HAP-1 (cell line): ENCODE results near the gene MAP3K6.

Experiments used
- DNase-seq, 2 experiments: peaks; one replicate each; pipeline ENCODE4 v3.0.0-alpha.2; 2016 to 2020; ENCODE audit warnings: low spot score in 2 of 2
- H3K27me3 ChIP-seq: fragments of 250-450 bp; sonication (Bioruptor Pico); 2 replicates; pipeline ENCODE4 v1.5.1; 2020; ENCODE audit warnings: low read depth, mild to moderate bottlenecking, moderate library complexity
- H3K36me3 ChIP-seq: fragments of 250-450 bp; sonication (Bioruptor Pico); replicated peaks from 2 replicates; pipeline ENCODE4 v1.5.1; 2020; ENCODE audit warnings: mild to moderate bottlenecking
- H3K4me1 ChIP-seq: fragments of 250-450 bp; sonication (Bioruptor Pico); 2 replicates; pipeline ENCODE4 v1.5.1; 2020; ENCODE audit warnings: mild to moderate bottlenecking
- H3K4me3 ChIP-seq: fragments of 250-450 bp; sonication (Bioruptor Pico); 2 replicates; pipeline ENCODE4 v1.5.1; 2020; ENCODE audit warnings: mild to moderate bottlenecking, moderate library complexity
- H3K9me3 ChIP-seq: fragments of 250-450 bp; sonication (Bioruptor Pico); 2 replicates; pipeline ENCODE4 v1.5.1; 2020; ENCODE audit warnings: mild to moderate bottlenecking, moderate library complexity
- in situ Hi-C: fragments of 300-500 bp; cut with MboI; formaldehyde crosslinking; loops from 3 replicates; pipeline ENCODE4 v1.14.3; 2020; ENCODE audit warnings: low sequenced_read_pairs, inconsistent platforms, mixed read lengths

The MAP3K6 gene

DNA sequence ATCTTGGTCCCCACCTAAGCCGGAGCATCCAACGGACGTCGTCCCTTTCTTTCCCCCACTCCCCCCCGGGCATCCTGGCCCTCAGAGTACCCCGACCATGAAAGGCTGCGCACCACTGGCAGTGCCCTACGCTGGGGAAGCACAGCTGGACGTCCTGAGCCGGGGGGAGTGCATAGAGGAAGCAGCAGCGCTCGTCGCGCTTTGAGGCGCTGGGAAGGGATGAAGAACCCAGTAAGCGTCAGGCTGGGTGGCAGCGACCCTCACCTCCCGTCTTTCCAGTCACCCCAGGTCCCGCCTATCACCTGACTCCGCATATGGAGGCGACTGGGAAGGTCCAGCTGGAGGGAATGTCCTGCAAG is 5.7 kb downstream of the MAP3K6 start:
- Histone ChIP-seq H3K36me3 (peaks cover 3% of the 10 kb centered on the region; the same call in 1 of the 2 replicates), H3K4me1 (peaks cover 3% of the 10 kb centered on the region; the same call in 1 of the 2 replicates)
- in situ Hi-C loops = no loop called here

DNA sequence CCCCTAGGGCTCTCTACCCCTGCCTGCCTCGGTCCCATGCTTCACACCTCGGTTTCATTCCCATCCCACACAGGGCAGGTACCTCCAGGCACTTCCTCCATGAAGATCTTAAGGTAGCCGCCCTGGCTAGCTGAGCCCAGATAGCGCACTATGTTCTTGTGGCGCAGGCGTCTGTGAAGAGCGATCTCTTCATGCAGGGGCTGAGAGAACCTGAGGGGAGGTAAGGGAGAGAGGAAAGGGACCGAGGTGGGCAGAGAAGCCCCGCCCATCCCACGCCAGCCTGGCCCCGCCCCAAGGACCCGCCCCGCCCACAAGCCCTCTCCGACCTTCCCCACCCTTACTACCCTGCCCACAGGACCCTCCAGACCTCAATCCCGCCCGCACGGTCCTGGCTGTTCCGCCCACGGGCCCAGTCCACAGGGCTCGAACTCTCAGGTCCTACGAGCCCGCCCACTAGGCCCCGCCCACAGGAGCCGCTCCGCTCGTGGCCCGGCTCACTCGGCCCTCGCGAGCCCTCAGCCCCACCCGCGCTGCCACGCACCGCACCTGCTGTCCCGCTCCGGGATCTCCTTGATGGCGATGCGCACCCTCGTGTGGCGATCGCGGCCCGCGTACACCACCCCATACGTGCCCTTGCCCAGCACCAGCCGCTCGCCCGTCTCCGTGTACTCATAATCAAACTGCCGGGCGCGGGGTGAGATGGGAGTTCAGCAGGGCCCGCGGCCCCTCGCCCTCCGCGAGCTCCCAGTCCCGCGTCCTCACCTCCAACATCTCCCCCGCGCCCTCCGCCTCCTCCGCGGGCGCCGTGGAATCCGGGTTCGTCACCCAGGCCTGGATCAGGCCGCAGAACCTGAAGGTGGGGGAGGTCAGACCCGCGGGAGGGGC is 6.4 kb downstream of the MAP3K6 start:
- H3K9me3 ChIP-seq = no peaks in the 10 kb centered on the region
- in situ Hi-C loops = no loop called here
- H3K27me3 ChIP-seq = no peaks in the 10 kb centered on the region
- no peak for DNase-seq
- H3K4me3 ChIP-seq = no peak overlapping the region
- H3K36me3 ChIP-seq = peaks cover 5% of the 10 kb centered on the region; the same call in 1 of the 2 replicates
- peaks cover 3% of the 10 kb centered on the region; the same call in 1 of the 2 replicates for H3K4me1 ChIP-seq

More for the DNA sequence above, 5.7 kb downstream of the MAP3K6 start:
- DNase-seq = no peak
- Histone ChIP-seq H3K27me3 (no peaks in the 10 kb centered on the region), H3K4me3 (no peak overlapping the region), H3K9me3 (no peaks in the 10 kb centered on the region)

DNA sequence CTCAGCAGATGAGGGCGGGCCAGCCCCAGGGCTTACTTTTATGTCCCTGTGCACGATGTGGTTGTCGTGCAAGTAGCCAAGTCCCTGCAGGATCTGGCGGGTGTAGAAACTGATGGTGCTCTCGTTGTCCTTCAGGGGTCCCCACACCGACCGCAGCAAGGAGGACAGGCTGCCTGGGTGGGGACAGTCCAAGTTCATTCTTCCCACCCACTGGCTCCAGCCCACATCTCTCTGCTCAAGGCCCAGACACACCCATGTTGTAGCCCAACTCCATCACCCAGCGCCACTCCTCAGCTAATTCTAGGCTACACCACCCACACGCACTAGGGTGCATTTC is 7.0 kb downstream of the MAP3K6 start:
- Histone ChIP-seq H3K4me3 (no peak overlapping the region), H3K27me3 (no peaks in the 10 kb centered on the region), H3K4me1 (peaks cover 3% of the 10 kb centered on the region; the same call in 1 of the 2 replicates), H3K9me3 (no peaks in the 10 kb centered on the region), H3K36me3 (peaks cover 5% of the 10 kb centered on the region; the same call in 1 of the 2 replicates)
- in situ Hi-C loops = no loop called here
- DNase-seq = no peak

DNA sequence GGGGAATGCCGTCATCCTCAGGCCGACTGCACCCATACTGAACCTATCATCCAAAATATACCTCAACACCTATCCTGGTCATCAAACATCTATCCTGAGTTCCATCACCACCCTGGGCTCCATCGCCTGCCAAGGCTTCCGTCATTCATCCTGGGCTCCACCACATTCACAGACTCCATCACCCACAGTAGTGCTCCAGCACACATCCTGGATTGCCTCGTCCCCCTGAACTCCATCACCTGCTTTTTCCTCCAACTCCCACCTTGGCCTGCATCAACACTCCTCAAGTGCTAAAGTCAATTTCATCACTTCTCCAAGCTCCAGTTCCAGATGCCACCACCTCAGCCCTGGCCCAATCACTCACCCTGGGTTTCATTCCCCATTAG is 7.8 kb downstream of the MAP3K6 start:
- H3K36me3 ChIP-seq = peaks cover 5% of the 10 kb centered on the region; the same call in 1 of the 2 replicates
- H3K9me3 ChIP-seq = no peaks in the 10 kb centered on the region
- no peak for DNase-seq
- H3K27me3 ChIP-seq = no peaks in the 10 kb centered on the region
- H3K4me1 ChIP-seq = peaks cover 3% of the 10 kb centered on the region; the same call in 1 of the 2 replicates
- no peak overlapping the region for H3K4me3 ChIP-seq
- in situ Hi-C loops = no loop called here

DNA sequence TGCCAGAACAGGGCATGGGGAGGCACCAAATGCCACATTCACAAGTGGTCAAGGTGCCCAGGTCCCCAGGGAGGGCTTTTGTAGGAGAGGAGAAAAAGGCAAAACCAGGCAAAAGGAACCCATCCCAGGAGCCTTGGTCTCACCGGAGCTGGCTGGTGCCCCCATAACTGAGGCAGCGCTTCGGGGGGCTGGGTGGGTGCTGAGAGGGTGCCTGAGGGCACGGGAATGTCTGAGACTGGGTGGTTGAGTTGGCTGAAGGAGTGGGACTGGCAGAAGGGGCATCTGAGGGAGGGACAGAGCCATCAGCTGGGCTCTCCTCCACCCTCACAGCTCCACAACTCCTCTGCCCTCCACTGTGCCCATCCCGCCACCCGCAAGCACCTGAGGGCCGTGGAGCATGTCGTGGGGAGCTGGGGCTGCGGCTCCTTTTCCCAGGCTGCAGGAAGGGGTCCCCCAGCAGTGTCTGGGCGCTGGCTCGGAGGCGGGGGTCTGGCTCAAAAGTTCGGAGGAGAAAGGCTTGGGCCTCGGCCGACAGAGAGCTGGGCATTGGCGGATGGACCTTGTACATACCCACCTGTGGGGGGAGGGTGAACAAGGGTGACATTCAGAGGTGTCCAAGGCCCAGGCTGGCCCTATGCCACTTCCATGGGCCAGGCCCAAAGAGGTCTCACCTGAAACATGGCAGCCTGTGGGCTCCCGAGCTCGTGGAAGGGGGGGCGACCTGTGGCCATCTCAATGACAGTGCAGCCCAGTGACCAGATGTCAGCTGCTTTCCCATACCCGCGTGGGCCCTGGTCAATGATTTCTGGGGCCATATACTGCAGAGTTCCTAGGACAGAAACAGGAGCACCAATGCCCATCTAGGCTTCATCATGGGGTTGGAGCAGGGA is 8.5 kb downstream of the MAP3K6 start:
- Histone ChIP-seq H3K36me3 (peaks cover 5% of the 10 kb centered on the region; the same call in 1 of the 2 replicates), H3K9me3 (no peaks in the 10 kb centered on the region), H3K4me1 (peaks cover 3% of the 10 kb centered on the region; the same call in 1 of the 2 replicates), H3K27me3 (no peaks in the 10 kb centered on the region), H3K4me3 (no peak overlapping the region)
- DNase-seq = no peak
- in situ Hi-C loops = no loop called here

DNA sequence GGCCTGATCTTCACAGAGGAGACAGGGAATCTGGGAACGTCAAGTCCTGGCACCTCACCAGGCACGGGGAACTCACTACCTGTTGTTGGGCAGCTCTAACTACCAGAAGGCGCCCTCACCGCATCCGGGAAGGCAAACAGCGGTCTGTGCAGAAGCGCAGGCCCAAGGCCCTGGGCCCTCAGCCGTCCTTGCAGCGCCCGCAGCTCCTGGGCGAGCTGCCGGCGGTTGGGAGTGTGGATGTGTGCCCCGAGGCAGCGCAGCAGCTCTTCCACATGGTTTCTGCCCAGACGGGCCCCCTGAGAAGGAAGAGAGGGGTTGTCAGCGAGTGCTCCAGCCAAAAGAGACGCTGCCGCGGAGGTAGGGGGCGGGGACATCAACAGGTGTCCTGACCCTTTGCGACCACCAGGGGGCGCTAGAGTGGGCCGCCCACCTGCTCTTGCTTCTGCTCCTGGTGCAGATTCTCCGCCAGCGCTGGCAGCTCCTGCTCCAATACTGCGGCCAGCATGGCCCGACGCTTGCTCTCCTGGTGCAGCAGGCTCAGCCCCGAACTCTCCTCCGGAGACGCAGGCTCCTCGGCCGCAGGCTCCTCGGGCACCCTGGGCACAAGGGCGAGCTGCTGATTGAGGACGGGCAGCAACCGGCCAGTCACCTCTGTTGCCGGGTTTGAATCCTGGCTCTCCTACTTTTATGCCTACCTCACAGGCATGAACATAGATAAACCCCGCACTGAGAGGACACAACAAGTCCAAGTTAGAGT is 9.3 kb downstream of the MAP3K6 start:
- Histone ChIP-seq H3K4me1 (peaks cover 3% of the 10 kb centered on the region; the same call in 1 of the 2 replicates), H3K9me3 (no peaks in the 10 kb centered on the region), H3K4me3 (no peak overlapping the region), H3K27me3 (no peaks in the 10 kb centered on the region), H3K36me3 (peaks cover 5% of the 10 kb centered on the region; the same call in 1 of the 2 replicates)
- in situ Hi-C loops = no loop called here
- DNase-seq = peak; percentile 65 to 83

DNA sequence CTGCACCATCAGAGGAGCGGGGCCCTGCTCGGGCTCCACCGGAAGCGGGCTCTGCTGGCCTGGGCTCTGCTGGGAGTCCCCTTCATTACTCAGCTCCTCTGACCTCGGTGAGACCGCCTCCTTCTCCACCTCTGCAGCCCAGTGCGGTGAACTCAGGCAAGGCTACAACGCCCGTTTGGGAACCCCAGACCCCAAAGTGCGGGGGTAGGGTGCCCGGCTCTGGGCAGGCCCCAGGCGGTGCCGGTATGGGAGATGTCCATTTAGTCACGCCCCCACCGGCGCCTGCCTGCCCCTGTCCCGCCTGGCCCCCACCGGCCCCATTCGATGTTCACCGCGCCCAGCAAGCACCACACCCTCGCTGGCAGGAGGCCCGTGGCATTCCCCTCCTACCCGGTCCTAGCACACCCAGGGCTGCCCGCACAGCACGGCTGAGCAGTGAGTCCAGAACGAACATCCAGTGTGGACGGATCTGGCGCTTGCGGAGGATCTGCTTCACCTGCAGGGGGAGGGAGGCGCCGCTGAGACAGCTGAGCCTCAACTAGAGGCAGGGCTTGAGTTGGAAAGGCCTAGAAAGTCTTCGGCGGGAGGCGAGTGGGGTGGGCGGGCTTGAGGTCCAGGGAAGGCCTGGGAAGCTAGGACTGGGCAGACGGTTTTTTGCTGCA is 10.0 kb downstream of the MAP3K6 start:
- in situ Hi-C loops = no loop called here
- Histone ChIP-seq H3K4me1 (peaks cover 3% of the 10 kb centered on the region; the same call in 1 of the 2 replicates), H3K9me3 (no peaks in the 10 kb centered on the region), H3K27me3 (no peaks in the 10 kb centered on the region), H3K36me3 (peaks cover 5% of the 10 kb centered on the region; the same call in 1 of the 2 replicates), H3K4me3 (no peak overlapping the region)
- DNase-seq = peak in 1 of 2 experiments; percentile 35

DNA sequence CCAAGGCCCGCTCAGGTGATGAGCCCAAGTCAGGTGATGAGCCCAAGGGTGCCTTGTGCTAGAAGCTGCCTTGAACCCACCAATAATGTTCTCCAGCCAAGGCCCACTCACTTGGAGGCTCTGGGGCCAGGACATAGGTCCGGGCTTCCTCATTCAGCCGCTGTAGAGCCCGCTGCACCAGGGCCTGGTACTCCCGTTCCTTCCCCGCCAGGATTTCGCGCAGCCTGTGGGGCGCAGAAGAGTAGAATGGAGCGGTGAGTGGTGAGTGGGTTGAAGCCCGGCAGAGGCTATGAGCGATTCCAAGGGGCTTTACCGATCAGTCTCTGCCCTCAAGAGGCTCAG is 10.5 kb downstream of the MAP3K6 start:
- peaks cover 5% of the 10 kb centered on the region; the same call in 1 of the 2 replicates for H3K36me3 ChIP-seq
- H3K27me3 ChIP-seq = no peaks in the 10 kb centered on the region
- in situ Hi-C loops = no loop called here
- DNase-seq = no peak
- no peak overlapping the region for H3K4me3 ChIP-seq
- no peaks in the 10 kb centered on the region for H3K9me3 ChIP-seq
- H3K4me1 ChIP-seq = peaks cover 3% of the 10 kb centered on the region; the same call in 1 of the 2 replicates

DNA sequence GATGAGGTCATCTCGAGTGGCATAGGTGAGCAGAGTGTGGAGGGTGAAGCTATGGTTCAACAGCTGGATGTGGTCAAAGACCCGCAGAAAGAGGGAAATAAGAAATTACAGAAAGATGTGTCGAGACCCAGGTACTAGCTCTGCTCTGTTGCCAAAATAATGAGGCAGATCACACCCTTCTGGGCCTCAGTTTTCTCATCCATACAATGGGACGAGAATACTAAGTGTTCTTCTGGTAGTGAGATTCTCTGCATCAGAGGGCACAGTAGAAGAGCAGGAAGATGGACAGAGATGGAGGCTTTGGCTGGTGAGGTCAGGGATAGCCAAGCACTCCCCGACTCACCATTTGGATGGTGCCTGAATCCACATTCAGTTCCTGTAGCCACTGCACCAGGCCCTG is 11.1 kb downstream of the MAP3K6 start:
- H3K27me3 ChIP-seq = no peaks in the 10 kb centered on the region
- peaks cover 3% of the 10 kb centered on the region; the same call in 1 of the 2 replicates for H3K4me1 ChIP-seq
- in situ Hi-C loops = no loop called here
- peaks cover 5% of the 10 kb centered on the region; the same call in 1 of the 2 replicates for H3K36me3 ChIP-seq
- H3K9me3 ChIP-seq = no peaks in the 10 kb centered on the region
- H3K4me3 ChIP-seq = no peak overlapping the region
- DNase-seq = no peak

DNA sequence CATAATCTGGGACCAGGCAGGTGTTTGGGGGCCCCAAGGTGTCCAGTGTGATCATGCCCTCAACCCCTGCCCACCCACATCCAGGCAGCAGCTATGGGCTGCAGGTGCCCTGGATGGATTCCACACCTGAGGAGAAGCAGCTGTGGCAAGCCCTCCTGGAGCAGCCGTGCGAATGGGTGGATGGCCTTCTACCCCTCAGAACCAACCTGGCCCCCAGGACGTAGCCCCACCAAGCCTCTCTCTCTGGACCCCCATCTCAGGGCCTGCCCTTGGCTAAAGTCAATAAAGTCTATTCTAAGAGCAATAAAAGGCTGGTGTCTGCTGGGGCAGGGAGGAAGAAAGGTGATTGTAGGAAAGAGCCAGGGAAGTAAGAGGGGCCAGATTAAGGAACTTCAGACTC is 13.1 kb downstream of the MAP3K6 start:
- in situ Hi-C loops = no loop called here

DNA sequence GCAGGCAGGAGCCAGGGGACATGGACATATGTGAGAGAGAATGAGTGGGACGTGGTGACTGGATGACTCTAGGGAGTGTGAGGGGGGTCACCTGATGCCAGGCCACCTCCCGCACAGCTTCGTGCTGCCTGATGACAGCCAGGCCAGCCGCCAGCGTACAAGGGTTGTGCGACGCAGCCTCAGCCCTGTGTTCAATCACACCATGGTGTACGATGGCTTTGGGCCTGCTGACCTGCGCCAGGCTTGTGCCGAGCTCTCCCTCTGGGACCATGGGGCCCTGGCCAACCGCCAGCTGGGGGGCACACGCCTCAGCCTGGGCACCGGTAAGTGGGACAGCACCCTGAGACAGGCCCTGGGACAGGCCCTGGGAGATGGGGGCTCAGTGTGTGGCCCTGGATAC is 13.6 kb downstream of the MAP3K6 start:
- in situ Hi-C loops = no loop called here
- no peak for DNase-seq
- H3K36me3 ChIP-seq = peaks cover 5% of the 10 kb centered on the region; the same call in 1 of the 2 replicates

More for the DNA sequence above, 13.1 kb downstream of the MAP3K6 start:
- Histone ChIP-seq H3K9me3 (no peaks in the 10 kb centered on the region), H3K27me3 (no peaks in the 10 kb centered on the region), H3K4me3 (no peak overlapping the region), H3K36me3 (peaks cover 5% of the 10 kb centered on the region; the same call in 1 of the 2 replicates), H3K4me1 (peaks cover 3% of the 10 kb centered on the region; the same call in 1 of the 2 replicates)
- DNase-seq = no peak

DNA sequence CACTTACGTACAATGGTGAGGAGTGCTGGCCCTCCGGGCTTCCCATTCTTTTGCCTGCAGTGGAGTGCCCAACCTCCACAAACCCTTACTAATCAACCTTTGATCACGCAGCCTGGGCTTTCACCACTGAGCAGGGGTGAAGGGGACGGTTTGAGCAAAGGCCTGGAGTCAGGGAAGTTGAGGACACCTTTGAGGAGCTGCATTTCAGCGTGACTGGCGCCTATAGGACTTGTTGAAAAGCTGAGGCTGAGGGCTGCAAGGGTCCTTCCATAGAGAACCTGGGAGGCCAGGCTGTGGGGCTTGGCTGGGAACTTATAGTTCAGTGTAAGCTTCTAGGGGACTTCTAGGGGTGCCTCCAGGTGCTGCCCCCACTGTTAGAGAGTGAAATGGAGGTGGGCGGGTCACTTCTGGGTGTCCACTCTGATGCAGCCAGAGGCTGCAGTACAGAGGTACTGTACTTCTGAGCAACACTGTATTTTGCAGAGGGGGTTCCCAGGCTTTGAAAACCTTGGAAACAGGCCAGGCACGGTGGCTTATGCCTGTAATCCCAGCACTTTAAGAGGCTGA is 15.1 kb downstream of the MAP3K6 start:
- no peaks in the 10 kb centered on the region for H3K9me3 ChIP-seq
- in situ Hi-C loops = no loop called here
- H3K4me3 ChIP-seq = no peak overlapping the region
- no peaks in the 10 kb centered on the region for H3K4me1 ChIP-seq
- H3K36me3 ChIP-seq = 0 out of 2 replicates have a peak, but pooled peaks cover 2% of the 10 kb centered on the region
- DNase-seq = no peak
- H3K27me3 ChIP-seq = no peaks in the 10 kb centered on the region

More for the DNA sequence above, 13.6 kb downstream of the MAP3K6 start:
- Histone ChIP-seq H3K27me3 (no peaks in the 10 kb centered on the region), H3K4me3 (no peak overlapping the region), H3K9me3 (no peaks in the 10 kb centered on the region), H3K4me1 (peaks cover 3% of the 10 kb centered on the region; the same call in 1 of the 2 replicates)
